GM12892 (cell line): Measurements from ENCODE around the gene P2RY8.

ENCODE experiments used
- POLR2A ChIP-seq: IDR thresholded peaks from 2 replicates; pipeline ENCODE4 v1.6.1; 2011; ENCODE audit warnings: low read depth, low read length, control low read depth
- POLR2AphosphoS5 ChIP-seq: IDR thresholded peaks from 2 replicates; pipeline ENCODE4 v1.6.1; 2011; ENCODE audit warnings: low read depth, low read length, control low read depth
- TAF1 ChIP-seq: IDR thresholded peaks from 2 replicates; pipeline ENCODE4 v1.6.1; 2011; ENCODE audit warnings: low read depth, mild to moderate bottlenecking, control low read depth, low read length, borderline replicate concordance

GRCh38 chrX:1531096-1531890 lies 5.7 kb downstream of the P2RY8 start:
- no peak for TF ChIP-seq POLR2A
- no peak for TF ChIP-seq POLR2AphosphoS5
- no peak for TF ChIP-seq TAF1
